SK-N-SH (cell line): ENCODE data around the gene GANAB. TPM values are rescaled to one million over a fixed set of nuclear protein-coding genes. Genes with fewer than 3 reads are reported as not detected.

Experiments used
- CTCF ChIA-PET: fragments of 300-600, 350-600 bp; formaldehyde crosslinking; extraction: SDS; loops from one replicate; lab custom pipeline; 2021; lab: Yijun Ruan, JAX
- POLR2A ChIA-PET: fragments of 350-600 bp; sonication (Branson Sonifier 250); formaldehyde crosslinking; extraction: SDS; loops from one replicate; lab custom pipeline; 2020; ENCODE audit warnings: antibody characterized with exemption, inconsistent platforms; lab: Yijun Ruan, JAX
- DNase-seq: peaks from one replicate; pipeline ENCODE4 v3.0.0; 2012
- H2AFZ ChIP-seq: fragments of 200-600 bp; sonication (generic); 2 replicates; pipeline ENCODE4 v1.8.1; 2016; ENCODE audit warnings: antibody characterized with exemption, mild to moderate bottlenecking, low read depth
- H3F3A ChIP-seq: fragments of 200-600 bp; sonication (generic); replicated peaks from 2 replicates; pipeline ENCODE3; 2016; ENCODE audit warnings: antibody characterized with exemption, mild to moderate bottlenecking; ENCODE audit not compliant: insufficient read depth
- H3K27ac ChIP-seq, 2 experiments: fragments of 200-500 bp in 1 of 2; fragments of 200-600 bp in 1 of 2; sonication (Bioruptor generic) in 1 of 2; sonication (generic), shearing (Covaris generic) in 1 of 2; 2 replicates each; pipeline versions ENCODE4 v1.5.1 to v1.6.1; 2014 to 2016; ENCODE audit warnings: low read depth in 2 of 2, inconsistent platforms in 1 of 2, low read length in 1 of 2, mild to moderate bottlenecking in 1 of 2, mixed read lengths in 1 of 2
- H3K27me3 ChIP-seq: fragments of 200-600 bp; sonication (generic), shearing (Covaris generic); 2 replicates; pipeline ENCODE4 v1.6.1; 2016; ENCODE audit warnings: mixed run types; ENCODE audit not compliant: insufficient read depth
- H3K36me3 ChIP-seq, 2 experiments: fragments of 200-500 bp in 1 of 2; fragments of 200-600 bp in 1 of 2; sonication (Bioruptor generic) in 1 of 2; sonication (generic) in 1 of 2; replicated peaks in 1 of 2; 2 replicates each; pipeline versions ENCODE3 to v1.5.1; 2014 to 2016; ENCODE audit warnings: low read length in 1 of 2, mild to moderate bottlenecking in 1 of 2; ENCODE audit not compliant: insufficient read depth in 2 of 2, control insufficient read depth in 1 of 2
- H3K4me1 ChIP-seq, 2 experiments: fragments of 200-500 bp in 1 of 2; fragments of 200-600 bp in 1 of 2; sonication (Bioruptor generic) in 1 of 2; sonication (generic), shearing (Covaris generic) in 1 of 2; 2 replicates each; pipeline versions ENCODE4 v1.5.1 to v1.6.1; 2014 to 2016; ENCODE audit warnings: low read depth in 1 of 2, low read length in 1 of 2, mixed run types in 1 of 2; ENCODE audit not compliant: insufficient read depth in 2 of 2, control insufficient read depth in 1 of 2
- H3K4me2 ChIP-seq: fragments of 200-600 bp; sonication (generic), shearing (Covaris generic); 2 replicates; pipeline ENCODE4 v1.6.1; 2017; ENCODE audit warnings: mixed run types
- H3K4me3 ChIP-seq, 2 experiments: fragments of 200-500 bp in 1 of 2; fragments of 200-600 bp in 1 of 2; sonication (Bioruptor generic) in 1 of 2; sonication (generic), shearing (Covaris generic) in 1 of 2; 2 replicates each; pipeline versions ENCODE4 v1.5.1 to v1.8.1; 2014 to 2016; ENCODE audit warnings: low read depth in 2 of 2, inconsistent platforms in 1 of 2, low read length in 1 of 2, mild to moderate bottlenecking in 1 of 2, mixed read lengths in 1 of 2, moderate library complexity in 1 of 2
- H3K79me2 ChIP-seq: fragments of 200-600 bp; sonication (generic); 2 replicates; pipeline ENCODE4 v1.8.1; 2017; ENCODE audit warnings: mild to moderate bottlenecking; ENCODE audit not compliant: insufficient read depth
- H3K9ac ChIP-seq: fragments of 200-600 bp; sonication (generic); 2 replicates; pipeline ENCODE4 v1.6.1; 2017; ENCODE audit warnings: mixed run types
- H3K9me2 ChIP-seq: fragments of 200-600 bp; sonication (generic); 2 replicates; pipeline ENCODE4 v1.6.1; 2017; ENCODE audit warnings: mixed run types
- H3K9me3 ChIP-seq: fragments of 200-600 bp; sonication (generic); 2 replicates; pipeline ENCODE4 v1.6.1; 2017; ENCODE audit warnings: mixed run types, mild to moderate bottlenecking, moderate library complexity
- H4K20me1 ChIP-seq: fragments of 200-600 bp; sonication (generic); 2 replicates; pipeline ENCODE4 v1.6.1; 2017; ENCODE audit warnings: mild to moderate bottlenecking, mixed run types; ENCODE audit not compliant: insufficient read depth
- CHD2 ChIP-seq: fragments of 150-350 bp; IDR thresholded peaks from 2 replicates; pipeline ENCODE4 v1.6.1; 2018; ENCODE audit warnings: low read length; ENCODE audit not compliant: partially characterized antibody
- CTCF ChIP-seq: fragments of 200-600 bp; sonication (generic); IDR thresholded peaks from 2 replicates; pipeline ENCODE4 v1.6.1; 2017; ENCODE audit warnings: antibody characterized with exemption, mild to moderate bottlenecking, moderate library complexity
- FOSL2 ChIP-seq: IDR thresholded peaks from 2 replicates; pipeline ENCODE4 v1.4.0; 2012; ENCODE audit warnings: low read depth, mild to moderate bottlenecking, moderate library complexity, borderline replicate concordance
- FOXM1 ChIP-seq: IDR thresholded peaks from 2 replicates; pipeline ENCODE4 v1.4.0; 2012; ENCODE audit warnings: low read depth, mild to moderate bottlenecking
- GABPA ChIP-seq: IDR thresholded peaks from 2 replicates; pipeline ENCODE4 v1.4.0; 2012; ENCODE audit warnings: low read depth, mild to moderate bottlenecking
- GATA2 ChIP-seq: sonication (generic); formaldehyde crosslinking; IDR thresholded peaks from 2 replicates; pipeline ENCODE4 v1.5.0; 2020; ENCODE audit warnings: mild to moderate bottlenecking, missing genetic modification reagents
- MEF2A ChIP-seq: IDR thresholded peaks from 2 replicates; pipeline ENCODE4 v1.4.0; 2012; ENCODE audit warnings: low read depth, borderline replicate concordance
- PBX3 ChIP-seq: IDR thresholded peaks from 2 replicates; pipeline ENCODE4; 2012
- POLR2AphosphoS5 ChIP-seq: IDR thresholded peaks from 2 replicates; pipeline ENCODE4 v1.6.1; 2012; ENCODE audit warnings: low read depth, low read length
- RAD21 ChIP-seq: IDR thresholded peaks from 2 replicates; pipeline ENCODE4 v1.6.1; 2012; ENCODE audit warnings: mild to moderate bottlenecking, low read length
- RCOR1 ChIP-seq: fragments of 150-350 bp; IDR thresholded peaks from 2 replicates; pipeline ENCODE4 v1.6.1; 2017; ENCODE audit warnings: antibody characterized with exemption, low read length
- SMC3 ChIP-seq: IDR thresholded peaks from 2 replicates; pipeline ENCODE4 v1.6.1; 2012; ENCODE audit warnings: low read depth, low read length, improper control_type of control experiment
- TAF1 ChIP-seq: IDR thresholded peaks from 2 replicates; pipeline ENCODE4 v1.6.1; 2012; ENCODE audit warnings: low read depth, mild to moderate bottlenecking, low read length, moderate library complexity, borderline replicate concordance
- TCF12 ChIP-seq: IDR thresholded peaks from 2 replicates; pipeline ENCODE4 v1.4.0; 2012
- USF1 ChIP-seq: IDR thresholded peaks from 2 replicates; pipeline ENCODE4 v1.4.0; 2012; ENCODE audit warnings: low read depth, borderline replicate concordance
- USF2 ChIP-seq: fragments of 150-350 bp; IDR thresholded peaks from 2 replicates; pipeline ENCODE4 v1.6.1; 2017; ENCODE audit warnings: antibody characterized with exemption, low read length, low read depth, borderline replicate concordance
- YY1 ChIP-seq: IDR thresholded peaks from 2 replicates; pipeline ENCODE4 v1.4.0; 2012; ENCODE audit warnings: low read depth, mild to moderate bottlenecking
- WGBS: methylation state at CpG from one replicate; pipeline ENCODE4 v1.1.6; 2017; ENCODE audit warnings: low lambda C conversion rate; 5-methylcytosine and 5-hydroxymethylcytosine counted together
- polyA plus RNA-seq, 3 experiments: library from polyadenylated mRNA; depleted of rRNA; stranded (reverse); fragments of >200 nt; gene quantifications; 2 replicates each; pipeline ENCODE4 v1.2.3, GENCODE V29; 2012

The GANAB gene
- polyA plus RNA-seq, 1 of the 3 experiments (the other 2 are of a cell fraction): 275 TPM

- POLR2A ChIA-PET: interaction anchor here (1.3 to 2.9 kb wide), 3 partner anchors 8 to 65 kb away, joined by 3 to 11 read pairs (median 11); partner anchors contain the start of genes C11orf98, CSKMT, LBHD1 and TUT1
- H3K27me3 ChIP-seq: no peaks in the 10 kb centered on the region
- H2AFZ ChIP-seq: no peak overlapping the region
- H3K79me2 ChIP-seq: peaks cover 12% of the 10 kb centered on the region
- no peak overlapping the region for H3K9ac ChIP-seq
- 86% methylated on average over 5 of the region's 5 CpGs for WGBS
- H3K9me2 ChIP-seq: no peaks in the 10 kb centered on the region
- no peak overlapping the region for H3K4me3 ChIP-seq
- peaks cover 14% of the 10 kb centered on the region for H3F3A ChIP-seq
- no peaks in the 10 kb centered on the region for H4K20me1 ChIP-seq
- no peak overlapping the region for H3K27ac ChIP-seq
- H3K4me1 ChIP-seq: peaks cover under 1 to 4% of the 10 kb centered on the region in 2 experiments; a peak in 2 of 4 replicates
- no peak for DNase-seq
- no peaks in the 10 kb centered on the region for H3K9me3 ChIP-seq
- no peak overlapping the region for H3K4me2 ChIP-seq
- peaks cover 0 to 14% of the 10 kb centered on the region in 2 experiments for H3K36me3 ChIP-seq
- TF ChIP-seq YY1 (no peak), USF1 (no peak), GATA2 (CRISPR knock-in tag) (no peak), CHD2 (no peak), FOXM1 (no peak), MEF2A (no peak), RCOR1 (no peak), TCF12 (no peak), SMC3 (no peak), RAD21 (no peak), FOSL2 (no peak), TAF1 (no peak), POLR2AphosphoS5 (no peak), USF2 (no peak), PBX3 (no peak), CTCF (no peak), GABPA (no peak)
- CTCF ChIA-PET: interaction anchor here (0.9 to 1.5 kb wide), 4 partner anchors 20 to 262 kb away, joined by 3 read pairs; no protein-coding TSS in a partner anchor
Observed at GRCh38 chr11:62656796-62657429, 10.5 kb upstream of the GANAB start.
